AG09319 (cell line): Measurements from ENCODE around the gene CTRB1.
"Not testable (repeated sequence)": the region's sequence is repeated elsewhere in the genome, so short reads cannot be mapped to it uniquely, and the experiment has no call there.

ENCODE experiments used
- DNase-seq: peaks from one replicate; pipeline ENCODE4 v3.0.0-alpha.2; 2010; ENCODE audit warnings: low read depth; ENCODE audit errors: extremely low read depth
- TF ChIP-seq, protein P1 (sequence below): IDR thresholded peaks from 2 replicates; pipeline ENCODE4 v1.5.1; 2011; ENCODE audit warnings: low read depth, mild to moderate bottlenecking, inconsistent platforms, low read length, moderate library complexity

CTRB1 gene

DNA sequence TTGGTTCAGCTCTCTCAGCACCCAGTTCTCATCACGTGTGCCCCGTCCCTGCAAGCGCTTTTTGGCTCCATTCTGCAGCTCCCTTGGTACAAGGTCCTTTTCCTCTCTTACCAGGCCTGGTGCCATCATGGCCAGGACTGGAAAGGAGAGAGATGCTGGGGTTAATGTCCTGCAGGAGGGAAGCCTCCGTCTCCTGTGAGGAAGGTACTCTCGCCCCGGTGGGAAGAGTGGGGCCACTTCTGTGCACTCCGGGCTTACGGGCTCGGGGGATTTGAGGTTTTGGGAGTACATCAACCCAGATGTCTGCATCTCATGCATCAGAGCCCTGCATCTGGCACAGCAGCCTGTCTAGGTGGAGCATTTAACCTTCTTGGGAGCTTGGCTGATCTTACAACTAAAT is 22.0 kb upstream of the CTRB1 start:
- TF ChIP-seq, protein P1, sequence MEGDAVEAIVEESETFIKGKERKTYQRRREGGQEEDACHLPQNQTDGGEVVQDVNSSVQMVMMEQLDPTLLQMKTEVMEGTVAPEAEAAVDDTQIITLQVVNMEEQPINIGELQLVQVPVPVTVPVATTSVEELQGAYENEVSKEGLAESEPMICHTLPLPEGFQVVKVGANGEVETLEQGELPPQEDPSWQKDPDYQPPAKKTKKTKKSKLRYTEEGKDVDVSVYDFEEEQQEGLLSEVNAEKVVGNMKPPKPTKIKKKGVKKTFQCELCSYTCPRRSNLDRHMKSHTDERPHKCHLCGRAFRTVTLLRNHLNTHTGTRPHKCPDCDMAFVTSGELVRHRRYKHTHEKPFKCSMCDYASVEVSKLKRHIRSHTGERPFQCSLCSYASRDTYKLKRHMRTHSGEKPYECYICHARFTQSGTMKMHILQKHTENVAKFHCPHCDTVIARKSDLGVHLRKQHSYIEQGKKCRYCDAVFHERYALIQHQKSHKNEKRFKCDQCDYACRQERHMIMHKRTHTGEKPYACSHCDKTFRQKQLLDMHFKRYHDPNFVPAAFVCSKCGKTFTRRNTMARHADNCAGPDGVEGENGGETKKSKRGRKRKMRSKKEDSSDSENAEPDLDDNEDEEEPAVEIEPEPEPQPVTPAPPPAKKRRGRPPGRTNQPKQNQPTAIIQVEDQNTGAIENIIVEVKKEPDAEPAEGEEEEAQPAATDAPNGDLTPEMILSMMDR, result no peak
- no peak for DNase-seq

DNA sequence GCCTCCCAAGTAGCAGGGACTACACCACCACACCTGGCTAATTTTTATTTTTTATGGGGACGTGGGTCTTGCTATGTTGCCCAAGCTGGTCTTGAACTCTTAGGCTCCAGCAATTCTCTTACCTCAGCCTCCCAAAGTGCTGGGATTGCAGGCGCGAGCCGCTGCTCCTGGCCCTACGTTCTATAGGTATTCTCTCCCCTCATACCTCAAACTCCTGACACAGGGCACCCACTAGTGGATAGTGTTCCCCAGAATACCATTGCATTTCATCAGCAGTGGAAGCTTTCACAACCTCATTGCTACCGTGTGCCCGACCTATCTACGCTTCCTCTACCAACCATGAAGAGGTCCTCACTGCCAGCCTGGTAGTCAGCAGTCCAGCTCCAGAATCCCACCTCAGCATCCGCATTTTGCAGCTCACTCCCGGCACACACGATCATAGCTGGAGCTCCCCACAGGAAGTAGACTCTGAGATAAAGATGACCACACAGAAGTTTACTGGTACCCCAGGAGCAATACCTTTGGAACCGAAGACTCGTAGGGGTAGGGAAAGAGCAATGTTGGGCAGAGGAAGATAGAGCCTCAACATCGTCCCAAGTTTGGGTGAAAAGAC is 21.2 kb upstream of the CTRB1 start:
- TF ChIP-seq, protein P1, result no peak
- DNase-seq, result no peak

DNA sequence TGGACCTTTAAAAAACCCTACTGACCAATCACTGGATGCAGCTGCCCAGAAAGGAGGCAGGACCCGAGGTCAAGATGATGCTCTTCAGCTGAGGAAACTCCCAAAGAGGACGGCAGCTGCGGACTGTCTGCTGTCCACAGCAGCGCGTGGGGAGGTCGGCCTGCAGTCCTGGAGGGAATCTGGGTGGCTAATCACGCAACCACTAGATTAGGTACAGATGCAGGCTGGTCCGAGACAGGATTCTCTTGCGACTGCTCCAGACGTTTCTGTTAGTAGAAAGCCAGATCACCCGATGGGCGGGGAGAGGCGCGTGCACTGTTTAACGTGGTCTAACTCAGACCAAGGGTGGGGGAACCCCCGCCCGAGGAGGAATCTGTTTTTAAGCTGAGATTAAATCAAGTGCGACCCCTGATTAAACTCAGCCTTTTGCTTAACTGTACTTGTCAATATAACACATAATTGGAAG is 20.6 kb upstream of the CTRB1 start:
- DNase-seq, result peak; percentile 58
- TF ChIP-seq, protein P1, result no peak

DNA sequence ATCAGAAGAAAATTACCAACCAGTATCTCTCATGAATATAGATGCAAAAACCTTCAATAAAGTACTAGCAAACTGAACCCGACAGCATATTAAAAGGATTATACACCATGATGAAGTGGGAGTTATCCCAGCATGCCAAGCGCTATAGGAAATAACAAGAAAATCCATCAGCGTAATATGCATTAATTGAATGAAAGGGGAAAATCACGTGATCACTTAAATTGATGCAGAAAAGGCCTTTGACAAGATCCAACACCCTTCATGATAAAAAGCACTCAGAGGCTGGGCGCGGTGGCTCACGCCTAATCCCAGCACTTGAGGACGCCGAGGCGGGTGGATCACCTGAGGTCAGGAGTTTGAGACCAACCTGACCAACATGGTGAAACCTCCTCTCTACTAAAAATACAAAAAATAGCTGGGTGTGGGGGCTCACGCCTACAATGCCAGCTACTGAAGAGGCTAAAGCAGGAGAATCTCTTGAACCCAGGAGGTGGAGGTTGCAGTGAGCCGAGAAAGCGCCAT is 16.7 kb upstream of the CTRB1 start:
- TF ChIP-seq, protein P1, result no peak
- no peak for DNase-seq

DNA sequence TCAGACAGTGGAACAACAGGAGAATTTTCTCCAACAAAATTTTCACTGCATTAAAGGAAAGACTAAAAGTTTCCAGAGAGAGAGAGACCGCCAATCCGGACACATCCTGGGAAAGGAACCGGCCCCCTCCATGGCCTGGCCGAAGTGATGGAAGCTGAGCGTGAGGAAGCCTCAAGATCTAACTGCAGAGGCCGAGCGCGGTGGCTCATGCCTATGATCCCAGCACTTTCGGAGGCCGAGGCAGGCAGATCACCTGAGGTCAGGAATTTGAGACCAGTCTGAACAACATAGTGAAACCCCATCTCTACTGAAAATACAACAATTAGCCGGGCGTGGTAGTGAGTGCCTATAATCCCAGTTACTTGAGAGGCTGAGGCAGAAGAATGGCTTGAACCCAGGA is 15.7 kb upstream of the CTRB1 start:
- TF ChIP-seq, protein P1, result no peak
- DNase-seq, result no peak

DNA sequence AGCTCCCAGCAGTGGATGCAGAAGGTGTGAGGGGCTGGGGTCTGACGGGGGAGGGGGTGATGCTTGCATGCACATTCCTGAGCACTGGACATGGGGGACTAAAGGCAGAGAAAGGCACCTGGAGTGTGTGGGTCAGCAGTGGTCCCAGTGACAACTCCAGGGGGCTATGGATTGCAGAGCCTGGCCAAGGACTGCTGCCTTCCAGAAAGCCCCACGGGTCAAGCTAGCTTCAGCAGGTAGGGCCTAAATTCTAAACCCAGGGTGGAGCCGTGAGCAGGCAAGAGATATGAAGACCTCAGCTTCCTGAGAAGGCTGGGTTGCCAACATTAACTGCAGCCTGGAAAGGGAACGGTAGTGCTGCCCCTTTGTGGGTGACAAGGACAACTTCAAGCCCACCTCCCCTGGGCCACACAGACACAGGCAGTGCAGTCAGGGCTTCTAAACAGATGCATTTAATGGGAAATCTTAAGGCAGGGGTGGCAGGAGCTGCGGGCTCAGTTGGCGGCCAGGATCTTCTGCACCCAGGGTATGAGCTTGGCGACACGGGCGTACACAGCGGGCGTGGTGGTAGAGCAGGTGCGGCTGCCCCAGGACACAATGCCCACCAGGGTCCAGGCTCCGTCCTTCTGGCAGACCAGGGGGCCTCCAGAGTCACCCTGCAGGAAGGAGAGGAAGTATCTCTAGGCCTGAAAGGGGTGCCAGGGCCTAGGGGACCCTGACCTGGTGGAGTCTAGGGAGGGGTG is 14.9 kb upstream of the CTRB1 start:
- no peak for DNase-seq
- TF ChIP-seq, protein P1, result no peak

DNA sequence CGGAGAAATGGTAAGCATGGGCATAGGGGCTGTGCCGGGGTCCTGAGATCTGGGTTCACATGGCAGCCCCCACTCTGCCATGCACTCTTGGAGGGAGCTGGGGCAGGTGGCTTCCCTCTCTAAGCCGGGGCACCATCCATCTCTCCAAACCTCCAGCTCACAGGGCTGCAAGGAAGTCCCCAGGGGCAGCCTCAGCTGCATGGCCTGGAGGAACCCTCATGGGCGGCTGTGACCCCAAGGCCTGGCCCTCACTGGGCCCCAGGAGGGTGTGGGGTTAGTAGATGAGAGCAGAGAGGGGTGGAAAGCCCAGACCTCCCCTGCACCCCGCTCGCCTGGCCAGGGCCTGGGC is 14.4 kb upstream of the CTRB1 start:
- no peak for DNase-seq
- TF ChIP-seq, protein P1, result no peak

DNA sequence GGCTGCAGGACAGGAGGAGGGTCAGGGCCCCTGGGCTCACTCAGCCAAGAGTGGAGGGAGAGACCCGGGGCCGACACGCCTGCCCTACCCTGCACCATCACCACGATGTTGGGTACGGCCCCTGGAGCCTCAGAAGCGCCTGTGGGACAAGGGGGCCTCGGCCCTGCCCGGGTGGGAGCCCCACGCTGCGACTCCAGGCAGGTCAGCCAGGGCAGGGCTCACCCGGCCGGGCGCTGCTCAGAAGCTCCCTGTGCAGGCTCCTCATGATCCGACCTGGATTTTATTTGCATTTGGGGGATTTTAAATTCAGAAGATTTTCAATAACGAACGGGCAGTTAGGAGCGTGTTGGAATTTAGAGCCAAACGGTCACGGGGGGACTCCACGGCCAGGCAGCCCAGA is 13.9 kb upstream of the CTRB1 start:
- DNase-seq, result not testable (repeated sequence)

DNA sequence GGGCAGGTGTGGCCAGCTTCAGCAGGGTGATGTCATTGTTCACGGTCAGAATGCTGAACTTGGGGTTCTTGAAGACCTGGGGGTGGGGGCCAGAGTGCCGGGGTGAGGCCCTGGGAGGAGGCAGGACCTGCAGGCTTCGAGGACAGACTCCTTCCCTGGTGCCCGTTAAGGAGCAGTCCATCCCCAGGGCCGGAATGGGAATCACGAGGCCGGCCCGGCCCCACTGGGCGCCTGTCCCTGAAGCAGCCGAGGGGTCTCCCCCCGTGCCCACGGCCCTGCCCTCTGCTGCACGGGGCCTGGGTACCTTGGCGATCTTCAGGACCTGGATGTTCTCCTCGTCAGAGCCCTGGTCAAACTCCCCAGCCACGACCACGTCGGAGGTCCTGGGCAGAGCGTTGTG is 13.3 kb upstream of the CTRB1 start:
- DNase-seq, result not testable (repeated sequence)

DNA sequence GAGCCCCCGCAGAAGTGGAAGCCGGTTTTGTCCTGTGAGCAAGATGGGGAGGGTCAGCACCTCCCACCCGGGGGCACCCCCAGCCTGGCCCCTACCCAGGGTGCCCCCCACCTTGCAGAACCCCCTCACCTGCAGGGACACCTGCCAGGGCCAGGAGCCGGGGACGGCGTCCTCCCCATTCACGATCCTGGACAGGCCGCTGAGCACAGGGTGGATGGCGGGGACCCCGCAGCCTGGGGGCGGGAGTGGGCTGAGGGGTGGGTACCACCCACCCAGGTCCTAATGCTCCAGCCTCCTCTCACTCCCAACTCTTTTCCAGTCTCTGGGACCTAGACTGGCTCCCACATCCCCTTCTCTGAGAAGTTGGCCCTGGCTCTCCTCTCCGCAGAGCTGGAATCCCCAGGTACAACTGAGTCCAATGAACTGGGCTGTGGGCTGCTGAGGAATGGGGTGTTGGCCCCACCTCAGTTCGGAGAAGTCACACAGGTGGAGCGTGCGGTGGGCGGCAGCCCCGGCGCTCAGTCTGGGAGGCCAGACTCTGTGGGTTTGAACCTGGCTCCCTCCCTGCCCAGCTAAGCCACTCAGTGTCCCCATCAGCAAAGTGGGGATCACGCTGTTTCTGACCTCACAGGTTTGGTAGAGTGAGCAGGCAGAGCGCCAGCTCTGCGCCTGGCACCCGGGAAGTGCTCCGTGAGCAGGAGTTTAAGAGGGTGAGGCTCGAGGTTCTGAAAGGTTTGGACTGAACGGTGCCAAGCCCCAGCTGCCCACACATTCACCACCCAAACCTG is 12.6 kb upstream of the CTRB1 start:
- not testable (repeated sequence) for DNase-seq
